NCI-H2171 (cell line): ENCODE data around the gene ZNF574.
A peak's percentile ranks its signal among the peaks of the same experiment; 100 is the strongest.

Experiments
- DNase-seq: peaks from one replicate; lab custom pipeline; 2025; lab: John Stamatoyannopoulos, UW

ZNF574 gene

DNA sequence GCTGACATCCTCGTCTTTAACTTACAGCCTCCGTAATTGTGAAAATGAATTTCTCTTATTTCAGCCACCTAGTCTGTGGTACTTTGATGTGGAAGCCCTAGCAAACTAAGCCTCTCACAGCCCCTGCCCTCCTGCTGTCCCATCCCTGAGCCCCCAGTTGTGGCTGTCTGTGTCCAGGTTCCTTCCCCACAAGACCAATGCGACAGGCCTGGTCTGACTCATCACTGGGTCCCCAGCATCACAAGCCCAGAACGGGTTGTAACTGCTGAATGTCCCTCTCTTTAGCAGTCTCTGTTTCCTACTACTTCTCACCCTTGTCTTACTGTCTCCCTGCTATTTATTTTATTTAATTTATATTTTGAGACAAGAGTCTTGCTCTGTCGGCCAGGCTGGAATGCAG lies 50.6 kb downstream of the ZNF574 start:
- no peak for DNase-seq

DNA sequence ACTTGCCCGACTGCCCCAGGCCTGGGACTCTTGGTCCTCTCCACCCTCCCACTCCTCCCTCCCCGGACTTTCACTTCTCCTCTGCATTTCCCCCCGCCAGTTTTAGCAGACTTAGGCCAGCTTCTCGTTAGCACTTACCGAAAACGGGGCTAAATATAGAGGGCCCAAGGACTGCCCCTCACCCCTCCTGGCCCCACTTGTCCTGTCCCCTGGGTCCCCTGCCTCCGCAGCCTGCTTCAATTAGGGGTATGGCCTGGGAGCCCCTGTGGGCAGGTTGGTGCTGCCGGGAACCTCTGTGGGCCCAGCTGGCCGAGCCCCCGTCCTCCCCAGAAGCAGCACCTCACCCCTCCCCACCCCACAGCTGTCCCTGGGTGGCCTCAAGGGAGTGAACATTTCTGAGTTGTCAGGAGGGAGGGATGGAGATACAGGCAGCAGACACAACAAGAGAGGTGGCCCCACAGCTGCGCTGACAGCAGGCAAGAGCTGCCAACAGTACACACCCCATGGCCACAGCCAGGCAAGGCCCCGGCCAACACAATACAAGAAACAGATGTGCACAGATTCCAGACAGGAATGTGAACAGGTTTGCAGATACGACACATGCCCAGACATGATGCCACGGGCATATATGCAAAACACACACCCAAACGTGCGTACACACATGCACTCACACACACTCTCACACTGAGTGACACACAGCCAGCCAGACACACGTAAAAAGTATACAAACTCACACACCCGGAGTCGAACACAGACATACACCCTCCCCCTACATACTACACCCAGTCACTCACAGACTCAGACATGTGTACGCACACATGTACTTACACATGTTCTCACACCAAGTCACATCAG lies 53.7 kb downstream of the ZNF574 start:
- DNase-seq: peak; percentile 88

DNA sequence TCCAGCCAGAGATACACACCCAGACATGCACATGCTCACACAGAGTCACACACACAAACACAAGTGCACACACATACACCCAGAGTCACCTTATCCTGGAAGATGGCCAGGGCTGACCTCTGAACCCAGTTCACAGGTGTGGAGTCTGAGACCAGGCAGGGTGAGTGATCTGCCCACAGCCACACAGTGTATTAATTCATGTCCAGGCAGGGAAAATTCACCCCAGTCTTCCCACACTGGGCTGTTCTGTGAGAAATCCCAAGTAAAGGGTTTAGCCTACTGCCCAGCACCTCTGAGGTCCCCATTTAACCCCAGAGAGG lies 54.2 kb downstream of the ZNF574 start:
- DNase-seq: no peak
